ENCODE data around the gene FOXA3. TPM values are rescaled to one million over a fixed set of nuclear protein-coding genes. Genes with fewer than 3 reads are reported as not detected.
"Not testable (repeated sequence)": the region's sequence is repeated elsewhere in the genome, so short reads cannot be mapped to it uniquely, and the experiment has no call there.

Gene FOXA3
- total RNA-seq, 1 donor from 2014 or later, result not detected

GRCh38 chr19:45884682-45885555 lies 20.8 kb downstream of the FOXA3 start:
- intact Hi-C loops (cut with micrococcal nuclease), result no loop called here
- no peak for DNase-seq
- peak; percentile 1 for ATAC-seq

GRCh38 chr19:45885556-45886426 lies 21.7 kb downstream of the FOXA3 start, which contains the start of gene IRF2BP1:
Gene IRF2BP1 (minus strand): TSS chr19:45886141. CDS start chr19:45885774, 367 bp downstream.
- peak; percentile 88 for ATAC-seq
- DNase-seq, result peak; percentile 95
- intact Hi-C loops (cut with micrococcal nuclease), result no loop called here

GRCh38 chr19:45886427-45887199 lies 22.5 kb downstream of the FOXA3 start:
- DNase-seq, result peak; percentile 93
- peak; percentile 92 for ATAC-seq
- intact Hi-C loops (cut with micrococcal nuclease), result no loop called here

DNA sequence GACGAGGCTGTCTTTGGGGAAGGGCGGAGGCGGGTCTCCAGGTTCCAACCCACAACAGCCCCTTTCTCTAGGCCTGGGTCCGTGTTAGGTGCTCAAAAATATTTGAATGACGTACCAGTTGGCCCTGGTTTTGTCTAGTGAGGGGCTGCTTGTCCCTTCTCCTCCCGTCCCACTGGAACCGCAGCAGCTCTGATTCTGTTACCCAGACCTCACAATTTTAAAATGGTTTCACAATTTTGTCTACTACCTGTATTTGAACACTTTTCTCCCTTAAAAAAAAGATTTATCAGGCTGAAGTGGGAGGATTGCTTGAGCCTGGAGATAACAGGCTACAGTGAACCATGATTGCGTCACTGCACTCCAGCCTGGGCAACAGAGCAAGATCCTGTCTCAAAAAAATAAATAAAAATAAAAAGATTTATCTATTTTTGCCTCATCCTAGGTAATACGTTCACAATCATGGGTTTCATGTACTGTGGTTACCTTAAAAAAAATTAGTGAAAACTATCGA lies 23.1 kb downstream of the FOXA3 start:
- ATAC-seq (no peak), DNase-seq (no peak)
- intact Hi-C loops (cut with micrococcal nuclease), result no loop called here

GRCh38 chr19:45889210-45889885 lies 25.2 kb downstream of the FOXA3 start:
- DNase-seq, result no peak
- intact Hi-C loops (cut with micrococcal nuclease), result no loop called here

GRCh38 chr19:45890877-45891276 lies 26.8 kb downstream of the FOXA3 start:
- intact Hi-C loops (cut with micrococcal nuclease), result no loop called here
- no peak for DNase-seq

More at GRCh38 chr19:45889210-45889885, 25.2 kb downstream of the FOXA3 start:
- ATAC-seq, result no peak

GRCh38 chr19:45895519-45895972 lies 31.4 kb downstream of the FOXA3 start:
- intact Hi-C loops (cut with micrococcal nuclease), result no loop called here
- ATAC-seq (no peak), DNase-seq (no peak)

More at GRCh38 chr19:45890877-45891276, 26.8 kb downstream of the FOXA3 start:
- no peak for ATAC-seq

GRCh38 chr19:45895983-45896599 lies 32.0 kb downstream of the FOXA3 start:
- ATAC-seq; intact Hi-C loops (cut with micrococcal nuclease); DNase-seq: not testable (repeated sequence)

- DNase-seq, result no peak
- intact Hi-C loops (cut with micrococcal nuclease), result no loop called here
- no peak for ATAC-seq
Observed at GRCh38 chr19:45897261-45897812, 33.2 kb downstream of the FOXA3 start.

DNA sequence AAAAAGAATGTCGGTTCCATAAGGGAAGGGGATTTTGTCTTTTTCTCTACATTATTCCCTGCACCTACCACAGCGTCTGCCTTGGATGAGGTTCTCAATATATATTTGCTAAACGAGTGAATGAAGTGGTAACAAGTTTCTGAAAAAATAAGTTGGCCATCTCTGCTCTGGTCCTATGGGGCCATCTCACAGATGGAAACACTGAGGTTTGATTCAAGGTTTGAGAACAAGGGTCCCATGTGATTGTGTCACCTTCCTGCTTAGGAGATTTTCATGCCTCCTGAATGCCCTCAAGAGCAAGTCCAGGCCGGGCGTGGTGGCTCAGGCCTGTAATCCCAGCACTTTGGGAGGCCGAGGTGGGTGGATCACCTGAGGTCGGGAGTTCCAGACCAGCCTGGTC lies 35.1 kb downstream of the FOXA3 start:
- intact Hi-C loops (cut with micrococcal nuclease), result no loop called here
- ATAC-seq (no peak), DNase-seq (no peak)

- DNase-seq (no peak), ATAC-seq (no peak)
- intact Hi-C loops (cut with micrococcal nuclease), result no loop called here
Observed at GRCh38 chr19:45899919-45900589, 35.9 kb downstream of the FOXA3 start.

- intact Hi-C loops (cut with micrococcal nuclease), result no loop called here
- DNase-seq (no peak), ATAC-seq (no peak)
Observed at GRCh38 chr19:45900738-45901431, 36.8 kb downstream of the FOXA3 start.

GRCh38 chr19:45901432-45901911 lies 37.3 kb downstream of the FOXA3 start:
- ATAC-seq (no peak), DNase-seq (peak; percentile 71)
- intact Hi-C loops (cut with micrococcal nuclease), result no loop called here

- intact Hi-C loops (cut with micrococcal nuclease), result no loop called here
- peak; percentile 37 for DNase-seq
- ATAC-seq, result peak; percentile 0
Observed at GRCh38 chr19:45901912-45902650, 38.0 kb downstream of the FOXA3 start, which contains the start of gene MYPOP. Gene MYPOP (minus strand): TSS chr19:45902613. CDS start chr19:45901773, 840 bp downstream.
